NCI-H128 (cell line): ENCODE results near the gene KIF3C.
"Not testable (repeated sequence)": the region's sequence is repeated elsewhere in the genome, so short reads cannot be mapped to it uniquely, and the experiment has no call there.

Experiments
- DNase-seq: peaks from one replicate; lab custom pipeline; 2025; ENCODE audit not compliant: unreplicated experiment; lab: John Stamatoyannopoulos, UW

The KIF3C gene

GRCh38 chr2:25964891-25965290 is 17.4 kb downstream of the KIF3C start:
- no peak for DNase-seq

- DNase-seq, result no peak
Measured at GRCh38 chr2:25960920-25961319, 21.4 kb downstream of the KIF3C start.

- DNase-seq, result no peak
Measured at GRCh38 chr2:25960396-25960795, 21.9 kb downstream of the KIF3C start.

- DNase-seq, result not testable (repeated sequence)
Measured at GRCh38 chr2:25958611-25959010, 23.7 kb downstream of the KIF3C start.

GRCh38 chr2:25957743-25958142 is 24.6 kb downstream of the KIF3C start:
- no peak for DNase-seq

GRCh38 chr2:25955869-25956535 is 26.3 kb downstream of the KIF3C start:
- DNase-seq, result no peak

- no peak for DNase-seq
Measured at GRCh38 chr2:25955036-25955435, 27.3 kb downstream of the KIF3C start.

GRCh38 chr2:25954199-25954752 is 28.0 kb downstream of the KIF3C start:
- no peak for DNase-seq

GRCh38 chr2:25951071-25951547 is 31.2 kb downstream of the KIF3C start:
- peak; percentile 30 for DNase-seq

- no peak for DNase-seq
Measured at GRCh38 chr2:25948437-25948836, 33.9 kb downstream of the KIF3C start.

GRCh38 chr2:25941042-25941441 is 41.3 kb downstream of the KIF3C start:
- DNase-seq, result no peak

- no peak for DNase-seq
Measured at GRCh38 chr2:25939257-25939668, 43.0 kb downstream of the KIF3C start.

GRCh38 chr2:25938345-25938744 is 44.0 kb downstream of the KIF3C start:
- DNase-seq, result no peak

GRCh38 chr2:25936889-25937545 is 45.3 kb downstream of the KIF3C start:
- DNase-seq, result peak; percentile 15

- DNase-seq, result no peak
Measured at GRCh38 chr2:25933622-25934021, 48.7 kb downstream of the KIF3C start.

- no peak for DNase-seq
Measured at GRCh38 chr2:25929789-25930473, 52.4 kb downstream of the KIF3C start.

- DNase-seq, result no peak
Measured at GRCh38 chr2:25928668-25929067, 53.6 kb downstream of the KIF3C start.

GRCh38 chr2:25926984-25927756 is 55.1 kb downstream of the KIF3C start:
- DNase-seq, result no peak

GRCh38 chr2:25922501-25922900 is 59.8 kb downstream of the KIF3C start:
- no peak for DNase-seq

GRCh38 chr2:25920786-25921415 is 61.4 kb downstream of the KIF3C start:
- no peak for DNase-seq

GRCh38 chr2:25920336-25920735 is 62.0 kb downstream of the KIF3C start:
- no peak for DNase-seq
